Kidney epithelial cell (primary cell): ENCODE results near the gene MARCHF7. TPM values are rescaled to one million over a fixed set of nuclear protein-coding genes. Genes with fewer than 3 reads are reported as not detected.

Source experiments
- DNase-seq: peaks from one replicate; pipeline ENCODE4 v3.0.0-alpha.2; 2010; ENCODE audit warnings: low read depth
- H3K27me3 ChIP-seq: 2 replicates; pipeline ENCODE4 v1.6.0; 2011; ENCODE audit warnings: low read length; ENCODE audit not compliant: control insufficient read depth, insufficient read depth
- H3K36me3 ChIP-seq: 2 replicates; pipeline ENCODE4 v1.5.1; 2011; ENCODE audit warnings: low read length; ENCODE audit not compliant: control insufficient read depth, insufficient read depth
- H3K4me3 ChIP-seq: 2 replicates; pipeline ENCODE4 v1.5.1; 2011; ENCODE audit warnings: low read depth, mild to moderate bottlenecking, control low read depth, low read length
- CTCF ChIP-seq: IDR thresholded peaks from 2 replicates; pipeline ENCODE4 v1.5.1; 2011; ENCODE audit warnings: mild to moderate bottlenecking, moderate library complexity, low read length, control low read depth, inconsistent platforms; ENCODE audit not compliant: insufficient read depth, poor library complexity, severe bottlenecking
- total RNA-seq: library from RNA; depleted of rRNA; stranded (reverse); fragments of >200 nt; gene quantifications from 2 replicates; pipeline ENCODE4 v1.2.3, GENCODE V29; 2015

The MARCHF7 gene
- total RNA-seq, 1 donor from 2014 or later: 87.6 TPM

- H3K36me3 ChIP-seq: no peaks in the 10 kb centered on the region
- no peaks in the 10 kb centered on the region for H3K27me3 ChIP-seq
- no peak for DNase-seq
- no peak for TF ChIP-seq CTCF
- H3K4me3 ChIP-seq: no peak overlapping the region
Observed at GRCh38 chr2:159750873-159751272, 38.6 kb downstream of the MARCHF7 start.

- TF ChIP-seq CTCF: no peak
- Histone ChIP-seq H3K27me3 (no peaks in the 10 kb centered on the region), H3K4me3 (no peak overlapping the region), H3K36me3 (no peaks in the 10 kb centered on the region)
- DNase-seq: no peak
Observed at GRCh38 chr2:159753797-159754196, 41.5 kb downstream of the MARCHF7 start.

GRCh38 chr2:159755014-159755413 lies 42.7 kb downstream of the MARCHF7 start:
- no peak for DNase-seq
- Histone ChIP-seq H3K4me3 (no peak overlapping the region), H3K36me3 (no peaks in the 10 kb centered on the region), H3K27me3 (no peaks in the 10 kb centered on the region)
- no peak for TF ChIP-seq CTCF

GRCh38 chr2:159755788-159756187 lies 43.5 kb downstream of the MARCHF7 start:
- no peak overlapping the region for H3K4me3 ChIP-seq
- H3K36me3 ChIP-seq: no peaks in the 10 kb centered on the region
- peak; percentile 69 for TF ChIP-seq CTCF
- peak; percentile 78 for DNase-seq
- H3K27me3 ChIP-seq: no peaks in the 10 kb centered on the region

- Histone ChIP-seq H3K36me3 (no peaks in the 10 kb centered on the region), H3K27me3 (no peaks in the 10 kb centered on the region), H3K4me3 (no peak overlapping the region)
- no peak for TF ChIP-seq CTCF
- DNase-seq: no peak
Observed at GRCh38 chr2:159758239-159758638, 45.9 kb downstream of the MARCHF7 start.

GRCh38 chr2:159758686-159759085 lies 46.4 kb downstream of the MARCHF7 start:
- Histone ChIP-seq H3K27me3 (no peaks in the 10 kb centered on the region), H3K4me3 (no peak overlapping the region), H3K36me3 (no peaks in the 10 kb centered on the region)
- peak; percentile 23 for DNase-seq
- no peak for TF ChIP-seq CTCF
